Measurements from ENCODE around the gene NTN1.

Gene NTN1

DNA sequence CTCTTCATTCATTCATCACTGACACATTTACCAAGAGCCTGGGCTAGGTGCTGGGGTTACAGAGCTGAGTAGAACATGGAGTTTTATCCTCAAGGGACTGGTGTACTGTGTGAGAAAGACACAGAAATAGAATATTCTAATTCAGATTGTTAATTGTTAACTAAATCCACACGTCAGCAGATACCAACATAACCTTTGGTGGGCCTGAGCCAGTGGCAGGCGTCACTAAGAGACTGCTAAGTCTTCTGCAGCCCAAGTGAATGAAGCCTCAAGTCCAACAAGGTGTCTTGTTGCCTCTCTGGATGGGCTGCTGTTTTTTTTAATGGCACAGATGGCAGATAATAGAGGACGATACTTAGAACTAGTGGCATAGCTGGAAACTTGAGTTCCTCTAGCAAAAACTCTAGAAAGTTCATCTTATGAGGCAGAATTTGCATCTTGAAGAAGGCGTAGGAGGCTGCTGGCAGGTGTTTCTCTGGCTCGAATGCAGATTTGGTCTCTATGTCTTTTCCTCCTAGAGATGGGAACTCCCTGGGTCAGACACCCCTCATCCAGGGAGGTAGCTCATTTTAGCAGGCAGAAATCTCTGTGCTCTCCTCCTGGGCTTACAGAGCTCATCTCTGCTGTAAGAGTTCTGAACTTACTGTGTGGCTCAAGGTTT, 179.5 kb downstream of the NTN1 start (continued):
- TF ChIP-seq, protein P1, sequence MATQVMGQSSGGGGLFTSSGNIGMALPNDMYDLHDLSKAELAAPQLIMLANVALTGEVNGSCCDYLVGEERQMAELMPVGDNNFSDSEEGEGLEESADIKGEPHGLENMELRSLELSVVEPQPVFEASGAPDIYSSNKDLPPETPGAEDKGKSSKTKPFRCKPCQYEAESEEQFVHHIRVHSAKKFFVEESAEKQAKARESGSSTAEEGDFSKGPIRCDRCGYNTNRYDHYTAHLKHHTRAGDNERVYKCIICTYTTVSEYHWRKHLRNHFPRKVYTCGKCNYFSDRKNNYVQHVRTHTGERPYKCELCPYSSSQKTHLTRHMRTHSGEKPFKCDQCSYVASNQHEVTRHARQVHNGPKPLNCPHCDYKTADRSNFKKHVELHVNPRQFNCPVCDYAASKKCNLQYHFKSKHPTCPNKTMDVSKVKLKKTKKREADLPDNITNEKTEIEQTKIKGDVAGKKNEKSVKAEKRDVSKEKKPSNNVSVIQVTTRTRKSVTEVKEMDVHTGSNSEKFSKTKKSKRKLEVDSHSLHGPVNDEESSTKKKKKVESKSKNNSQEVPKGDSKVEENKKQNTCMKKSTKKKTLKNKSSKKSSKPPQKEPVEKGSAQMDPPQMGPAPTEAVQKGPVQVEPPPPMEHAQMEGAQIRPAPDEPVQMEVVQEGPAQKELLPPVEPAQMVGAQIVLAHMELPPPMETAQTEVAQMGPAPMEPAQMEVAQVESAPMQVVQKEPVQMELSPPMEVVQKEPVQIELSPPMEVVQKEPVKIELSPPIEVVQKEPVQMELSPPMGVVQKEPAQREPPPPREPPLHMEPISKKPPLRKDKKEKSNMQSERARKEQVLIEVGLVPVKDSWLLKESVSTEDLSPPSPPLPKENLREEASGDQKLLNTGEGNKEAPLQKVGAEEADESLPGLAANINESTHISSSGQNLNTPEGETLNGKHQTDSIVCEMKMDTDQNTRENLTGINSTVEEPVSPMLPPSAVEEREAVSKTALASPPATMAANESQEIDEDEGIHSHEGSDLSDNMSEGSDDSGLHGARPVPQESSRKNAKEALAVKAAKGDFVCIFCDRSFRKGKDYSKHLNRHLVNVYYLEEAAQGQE (tag by site-specific recombination; IDR thresholded peaks at IDR 0.05): no peak
- TF ChIP-seq KLF9 (tag by site-specific recombination; IDR thresholded peaks at IDR 0.05; ENCODE audit: low read depth): no peak
- TF ChIP-seq IKZF3 (tag by site-specific recombination; IDR thresholded peaks at IDR 0.05): no peak
- no peak for TF ChIP-seq ZNF768 (tag by site-specific recombination; IDR thresholded peaks at IDR 0.05)
- TF ChIP-seq ZNF654 (tag by site-specific recombination; IDR thresholded peaks at IDR 0.05; ENCODE audit: low read depth): no peak

DNA sequence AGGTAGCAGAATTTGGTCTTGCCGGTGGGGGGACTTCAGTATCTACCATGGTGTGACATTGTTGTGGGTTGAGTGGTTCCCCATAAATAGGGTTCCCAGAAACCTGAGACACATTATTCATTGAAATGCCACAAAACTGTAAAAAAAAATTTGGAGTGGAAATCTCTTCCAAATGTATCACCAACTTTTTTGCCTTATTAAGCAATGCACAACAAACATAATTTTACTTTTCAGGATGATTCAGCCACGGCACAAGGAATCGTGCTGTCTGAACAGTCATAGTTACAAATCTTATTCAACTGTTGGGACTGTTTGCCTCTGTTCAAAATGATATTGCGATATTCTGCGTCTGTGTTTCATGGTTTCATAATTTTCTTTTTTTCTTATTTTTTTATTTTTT, 181.2 kb downstream of the NTN1 start:
- TF ChIP-seq ZNF114 (tag by site-specific recombination; IDR thresholded peaks at IDR 0.05): no peak
- no peak for TF ChIP-seq ZNF501 (tag by site-specific recombination; IDR thresholded peaks at IDR 0.05)
- no peak for TF ChIP-seq OVOL3 (tag by site-specific recombination; IDR thresholded peaks at IDR 0.05)
- no peak for TF ChIP-seq GFI1B (tag by site-specific recombination; IDR thresholded peaks at IDR 0.05)
- TF ChIP-seq ZNF423 (tag by site-specific recombination; IDR thresholded peaks at IDR 0.05): no peak
- TF ChIP-seq ZSCAN23 (tag by site-specific recombination; IDR thresholded peaks at IDR 0.05): no peak
- no peak for TF ChIP-seq ZNF777 (tag by site-specific recombination; IDR thresholded peaks at IDR 0.05; ENCODE audit: borderline replicate concordance)
- Histone ChIP-seq H3K36me3 (ENCODE audit: control insufficient read depth in 2 of 2, insufficient read depth in 1 of 2, low read length in 2 of 2) (peaks cover 0 to 18% of the 10 kb centered on the region in 2 experiments; a peak in 2 of 3 replicates), H3K27ac (ENCODE audit: extremely low read depth, low read depth, low read length) (no peak overlapping the region), H3K4me1 (ENCODE audit: control insufficient read depth, insufficient read depth, low read length) (no peaks in the 10 kb centered on the region), H3K9me3 (ENCODE audit: control insufficient read depth, insufficient read depth, low read depth, low read length) (no peaks in the 10 kb centered on the region), H3K4me3 (ENCODE audit: low read depth, low read length) (no peak overlapping the region)
- POLR2A ChIA-PET: no interaction called here
- CTCF ChIA-PET: no interaction called here

DNA sequence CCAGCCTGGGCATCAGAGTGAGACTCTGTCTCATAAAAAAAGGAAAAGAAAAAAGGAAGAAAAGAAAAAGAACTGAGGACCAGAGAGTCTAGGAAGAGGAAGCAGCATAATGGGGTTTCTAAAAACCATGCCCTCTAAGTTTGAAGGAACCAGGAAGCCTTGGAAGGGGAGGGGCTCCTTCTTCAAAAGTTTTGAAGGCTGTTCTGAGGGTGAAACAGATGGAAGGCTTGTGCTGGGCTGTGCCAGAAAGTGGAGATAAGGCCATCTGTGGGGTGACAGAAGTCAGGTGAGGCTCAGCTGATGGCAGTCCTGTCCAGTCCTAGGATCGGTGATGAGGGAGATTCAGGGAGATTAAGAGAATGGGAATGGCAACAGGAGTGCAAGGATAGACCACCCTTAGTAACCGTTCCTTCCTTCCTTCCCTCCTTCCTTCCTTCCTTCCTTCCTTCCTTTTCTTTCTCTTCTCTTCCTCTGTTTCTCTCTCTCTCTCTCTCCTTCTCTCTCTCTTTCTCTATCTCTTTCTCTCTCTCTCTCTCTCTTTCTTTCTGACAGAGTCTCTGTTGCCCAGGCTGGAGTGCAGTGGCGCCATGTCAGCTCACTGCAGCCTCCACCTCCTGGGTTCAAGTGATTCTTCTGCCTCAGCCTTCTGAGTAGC, 182.6 kb downstream of the NTN1 start:
- no peaks in the 10 kb centered on the region for H3K9me3 ChIP-seq (ENCODE audit: control insufficient read depth, insufficient read depth, low read depth, low read length)
- ChIA-PET CTCF (no interaction called here), POLR2A (no interaction called here)
- H3K4me1 ChIP-seq (ENCODE audit: control insufficient read depth, insufficient read depth, low read length): no peaks in the 10 kb centered on the region
- H3K36me3 ChIP-seq (ENCODE audit: control insufficient read depth in 2 of 2, insufficient read depth in 1 of 2, low read length in 2 of 2): peaks cover 0 to 14% of the 10 kb centered on the region in 2 experiments; a peak in 2 of 3 replicates
- H3K4me3 ChIP-seq (ENCODE audit: low read depth, low read length): no peak overlapping the region
- H3K27ac ChIP-seq (ENCODE audit: extremely low read depth, low read depth, low read length): no peak overlapping the region
- TF ChIP-seq ZNF747 (tag by site-specific recombination; IDR thresholded peaks at IDR 0.05) (no peak), ZNF138 (tag by site-specific recombination; IDR thresholded peaks at IDR 0.05; ENCODE audit: borderline replicate concordance) (no peak), ZBTB21 (tag by site-specific recombination; IDR thresholded peaks at IDR 0.05) (no peak), ZNF366 (tag by site-specific recombination; conservative IDR thresholded peaks at IDR 0.05) (peak; percentile 71), ZNF416 (tag by site-specific recombination; IDR thresholded peaks at IDR 0.05) (no peak), ZNF510 (tag by site-specific recombination; IDR thresholded peaks at IDR 0.05; ENCODE audit: insufficient replicate concordance) (no peak), IKZF3 (tag by site-specific recombination; IDR thresholded peaks at IDR 0.05) (no peak), ZBTB7A (tag by site-specific recombination; IDR thresholded peaks at IDR 0.05; ENCODE audit: low read depth) (no peak), ZNF335 (tag by site-specific recombination; conservative IDR thresholded peaks at IDR 0.05) (no peak), ZNF596 (tag by site-specific recombination; IDR thresholded peaks at IDR 0.05) (peak; percentile 78), ZNF501 (tag by site-specific recombination; IDR thresholded peaks at IDR 0.05) (no peak)
- TF ChIP-seq, protein P2, sequence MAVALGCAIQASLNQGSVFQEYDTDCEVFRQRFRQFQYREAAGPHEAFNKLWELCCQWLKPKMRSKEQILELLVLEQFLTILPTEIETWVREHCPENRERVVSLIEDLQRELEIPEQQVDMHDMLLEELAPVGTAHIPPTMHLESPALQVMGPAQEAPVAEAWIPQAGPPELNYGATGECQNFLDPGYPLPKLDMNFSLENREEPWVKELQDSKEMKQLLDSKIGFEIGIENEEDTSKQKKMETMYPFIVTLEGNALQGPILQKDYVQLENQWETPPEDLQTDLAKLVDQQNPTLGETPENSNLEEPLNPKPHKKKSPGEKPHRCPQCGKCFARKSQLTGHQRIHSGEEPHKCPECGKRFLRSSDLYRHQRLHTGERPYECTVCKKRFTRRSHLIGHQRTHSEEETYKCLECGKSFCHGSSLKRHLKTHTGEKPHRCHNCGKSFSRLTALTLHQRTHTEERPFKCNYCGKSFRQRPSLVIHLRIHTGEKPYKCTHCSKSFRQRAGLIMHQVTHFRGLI (tag by site-specific recombination; IDR thresholded peaks at IDR 0.05): no peak
- TF ChIP-seq, protein P3, sequence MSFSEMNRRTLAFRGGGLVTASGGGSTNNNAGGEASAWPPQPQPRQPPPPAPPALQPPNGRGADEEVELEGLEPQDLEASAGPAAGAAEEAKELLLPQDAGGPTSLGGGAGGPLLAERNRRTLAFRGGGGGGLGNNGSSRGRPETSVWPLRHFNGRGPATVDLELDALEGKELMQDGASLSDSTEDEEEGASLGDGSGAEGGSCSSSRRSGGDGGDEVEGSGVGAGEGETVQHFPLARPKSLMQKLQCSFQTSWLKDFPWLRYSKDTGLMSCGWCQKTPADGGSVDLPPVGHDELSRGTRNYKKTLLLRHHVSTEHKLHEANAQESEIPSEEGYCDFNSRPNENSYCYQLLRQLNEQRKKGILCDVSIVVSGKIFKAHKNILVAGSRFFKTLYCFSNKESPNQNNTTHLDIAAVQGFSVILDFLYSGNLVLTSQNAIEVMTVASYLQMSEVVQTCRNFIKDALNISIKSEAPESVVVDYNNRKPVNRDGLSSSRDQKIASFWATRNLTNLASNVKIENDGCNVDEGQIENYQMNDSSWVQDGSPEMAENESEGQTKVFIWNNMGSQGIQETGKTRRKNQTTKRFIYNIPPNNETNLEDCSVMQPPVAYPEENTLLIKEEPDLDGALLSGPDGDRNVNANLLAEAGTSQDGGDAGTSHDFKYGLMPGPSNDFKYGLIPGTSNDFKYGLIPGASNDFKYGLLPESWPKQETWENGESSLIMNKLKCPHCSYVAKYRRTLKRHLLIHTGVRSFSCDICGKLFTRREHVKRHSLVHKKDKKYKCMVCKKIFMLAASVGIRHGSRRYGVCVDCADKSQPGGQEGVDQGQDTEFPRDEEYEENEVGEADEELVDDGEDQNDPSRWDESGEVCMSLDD (tag by site-specific recombination; IDR thresholded peaks at IDR 0.05): no peak
- TF ChIP-seq, protein P4, sequence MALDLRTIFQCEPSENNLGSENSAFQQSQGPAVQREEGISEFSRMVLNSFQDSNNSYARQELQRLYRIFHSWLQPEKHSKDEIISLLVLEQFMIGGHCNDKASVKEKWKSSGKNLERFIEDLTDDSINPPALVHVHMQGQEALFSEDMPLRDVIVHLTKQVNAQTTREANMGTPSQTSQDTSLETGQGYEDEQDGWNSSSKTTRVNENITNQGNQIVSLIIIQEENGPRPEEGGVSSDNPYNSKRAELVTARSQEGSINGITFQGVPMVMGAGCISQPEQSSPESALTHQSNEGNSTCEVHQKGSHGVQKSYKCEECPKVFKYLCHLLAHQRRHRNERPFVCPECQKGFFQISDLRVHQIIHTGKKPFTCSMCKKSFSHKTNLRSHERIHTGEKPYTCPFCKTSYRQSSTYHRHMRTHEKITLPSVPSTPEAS (tag by site-specific recombination; IDR thresholded peaks at IDR 0.05): no peak

Data from HEK293 (cell line).